Measurements from ENCODE around the gene TTR. TPM values are rescaled to one million over a fixed set of nuclear protein-coding genes. Genes with fewer than 3 reads are reported as not detected.

TTR gene
- total and polyA plus RNA-seq, 2 of the 13 experiments (the other 11 are each of a cell fraction or from before 2014, with no cell fraction given): 91.3 to 496 TPM

GRCh38 chr18:31611511-31611910 is 19.8 kb downstream of the TTR start (continued):
- no peak for TF ChIP-seq CSRNP2 (CRISPR knock-in tag; conservative IDR thresholded peaks at IDR 0.05; ENCODE audit: low read depth)
- TF ChIP-seq PAWR (CRISPR knock-in tag; IDR thresholded peaks at IDR 0.05; ENCODE audit: borderline replicate concordance): no peak
- TF ChIP-seq ZNF605 (CRISPR knock-in tag; IDR thresholded peaks at IDR 0.05): no peak
- no peak for TF ChIP-seq ZNF17 (CRISPR knock-in tag; IDR thresholded peaks at IDR 0.05)

GRCh38 chr18:31612124-31612523 is 20.4 kb downstream of the TTR start:
- H3K4me2 ChIP-seq (ENCODE audit: low read depth, low read length): no peak overlapping the region
- 44% methylated on average over 6 of the region's 6 CpGs for WGBS (ENCODE audit: low lambda C conversion rate)
- H3K36me3 ChIP-seq (replicated peaks in 1 of 2; ENCODE audit: control insufficient read depth in 1 of 2, insufficient read depth in 2 of 2, low read length in 2 of 2): no peaks in the 10 kb centered on the region
- intact Hi-C loops (cut with micrococcal nuclease; ENCODE audit: unreplicated experiment) (no loop called here), in situ Hi-C loops (cut with HindIII; ENCODE audit: extremely low pct_ligation_motif_present, low pct_unique_long_range_greater_than_20kb) (no loop called here)
- H3K27me3 ChIP-seq (ENCODE audit: control insufficient read depth in 1 of 2, insufficient read depth in 2 of 2, low read length in 2 of 2): no peaks in the 10 kb centered on the region
- POLR2A ChIA-PET: no interaction called here
- H3K79me2 ChIP-seq (ENCODE audit: insufficient read depth, low read length): no peaks in the 10 kb centered on the region
- H3K9me3 ChIP-seq (ENCODE audit: low read length): no peaks in the 10 kb centered on the region
- no peak overlapping the region for H3K9ac ChIP-seq (ENCODE audit: insufficient read depth, low read depth, low read length)
- ATAC-seq (no peak), DNase-seq (ENCODE audit: low spot score) (no peak), FAIRE-seq (no peak)
- peaks cover 66% of the 10 kb centered on the region for H3K4me1 ChIP-seq (ENCODE audit: insufficient read depth, low read length)
- BruUV-seq (replicated peaks): no TSS peak
- TF ChIP-seq HNF4A (CRISPR knock-in tag; IDR thresholded peaks at IDR 0.05): no peak
- no peak for TF ChIP-seq ATF5 (CRISPR knock-in tag; IDR thresholded peaks at IDR 0.05; ENCODE audit: low read depth)
- no peak for TF ChIP-seq ZNF143 (CRISPR knock-in tag; IDR thresholded peaks at IDR 0.05)
- TF ChIP-seq MYPOP (CRISPR knock-in tag; IDR thresholded peaks at IDR 0.05): no peak
- no peak for TF ChIP-seq CAMTA2 (CRISPR knock-in tag; IDR thresholded peaks at IDR 0.05; ENCODE audit: borderline replicate concordance)
- TF ChIP-seq EED (CRISPR knock-in tag; IDR thresholded peaks at IDR 0.05): no peak
- no peak for TF ChIP-seq FOSL2 (CRISPR knock-in tag; IDR thresholded peaks at IDR 0.05)
- no peak overlapping the region for H2AFZ ChIP-seq (ENCODE audit: low read length)
- no peaks in the 10 kb centered on the region for H4K20me1 ChIP-seq (ENCODE audit: insufficient read depth, low read length)
- no peak overlapping the region for H3K4me3 ChIP-seq (replicated peaks in 1 of 3; ENCODE audit: insufficient read depth in 1 of 3, low read depth in 2 of 3, low read length in 3 of 3)
- CTCF ChIA-PET (ENCODE audit: low intra/inter-chr PET ratio, low total read pairs): no interaction called here
- H3K27ac ChIP-seq (ENCODE audit: extremely low read length, insufficient read depth, low read length): no peak overlapping the region

Measured in HepG2 (cell line).